ENCODE results near the gene LORICRIN.

Gene LORICRIN

GRCh38 chr1:153251087-153251486, 8.4 kb upstream of the LORICRIN start:
- no peak for DNase-seq

GRCh38 chr1:153251562-153251961, 7.9 kb upstream of the LORICRIN start:
- DNase-seq = no peak

GRCh38 chr1:153251988-153252387, 7.5 kb upstream of the LORICRIN start:
- DNase-seq = no peak

GRCh38 chr1:153253076-153253475, 6.4 kb upstream of the LORICRIN start:
- no peak for DNase-seq

- DNase-seq = no peak
These were observed 5.8 kb upstream of the LORICRIN start for GRCh38 chr1:153253693-153254092.

- no peak for DNase-seq
These were observed 1.2 kb downstream of the LORICRIN start for GRCh38 chr1:153260585-153261280.

- DNase-seq = peak; percentile 7
These were observed 2.0 kb downstream of the LORICRIN start for GRCh38 chr1:153261281-153262069.

- no peak for DNase-seq
These were observed 2.5 kb downstream of the LORICRIN start for GRCh38 chr1:153262070-153262366.

GRCh38 chr1:153262462-153263157, 3.1 kb downstream of the LORICRIN start:
- DNase-seq = no peak

- DNase-seq = no peak
These were observed 6.0 kb downstream of the LORICRIN start for GRCh38 chr1:153265457-153265856.

GRCh38 chr1:153271711-153272110, 12.2 kb downstream of the LORICRIN start:
- no peak for DNase-seq

GRCh38 chr1:153272186-153272585, 12.7 kb downstream of the LORICRIN start:
- no peak for DNase-seq

- DNase-seq = no peak
These were observed 18.4 kb downstream of the LORICRIN start for GRCh38 chr1:153277852-153278251.

- DNase-seq = no peak
These were observed 29.3 kb downstream of the LORICRIN start for GRCh38 chr1:153288634-153289275.

- no peak for DNase-seq
These were observed 32.0 kb downstream of the LORICRIN start for GRCh38 chr1:153291514-153291913.

- DNase-seq = no peak
These were observed 32.7 kb downstream of the LORICRIN start for GRCh38 chr1:153292185-153292584.

- no peak for DNase-seq
These were observed 33.4 kb downstream of the LORICRIN start for GRCh38 chr1:153292740-153293479.

GRCh38 chr1:153293480-153293775, 33.9 kb downstream of the LORICRIN start:
- DNase-seq = no peak

- no peak for DNase-seq
These were observed 34.4 kb downstream of the LORICRIN start for GRCh38 chr1:153293851-153294250.

GRCh38 chr1:153302308-153302707, 42.8 kb downstream of the LORICRIN start:
- no peak for DNase-seq

- DNase-seq = no peak
These were observed 46.2 kb downstream of the LORICRIN start for GRCh38 chr1:153305682-153306081.

GRCh38 chr1:153306303-153307220, 47.1 kb downstream of the LORICRIN start:
- no peak for DNase-seq
